HuH-7.5 (cell line): Measurements from ENCODE around the gene RBM39.
"Not testable (repeated sequence)": the region's sequence is repeated elsewhere in the genome, so short reads cannot be mapped to it uniquely, and the experiment has no call there.

ENCODE experiments used
- DNase-seq: peaks from one replicate; pipeline ENCODE4 v3.0.0; 2011; ENCODE audit warnings: low spot score

Gene RBM39

DNA sequence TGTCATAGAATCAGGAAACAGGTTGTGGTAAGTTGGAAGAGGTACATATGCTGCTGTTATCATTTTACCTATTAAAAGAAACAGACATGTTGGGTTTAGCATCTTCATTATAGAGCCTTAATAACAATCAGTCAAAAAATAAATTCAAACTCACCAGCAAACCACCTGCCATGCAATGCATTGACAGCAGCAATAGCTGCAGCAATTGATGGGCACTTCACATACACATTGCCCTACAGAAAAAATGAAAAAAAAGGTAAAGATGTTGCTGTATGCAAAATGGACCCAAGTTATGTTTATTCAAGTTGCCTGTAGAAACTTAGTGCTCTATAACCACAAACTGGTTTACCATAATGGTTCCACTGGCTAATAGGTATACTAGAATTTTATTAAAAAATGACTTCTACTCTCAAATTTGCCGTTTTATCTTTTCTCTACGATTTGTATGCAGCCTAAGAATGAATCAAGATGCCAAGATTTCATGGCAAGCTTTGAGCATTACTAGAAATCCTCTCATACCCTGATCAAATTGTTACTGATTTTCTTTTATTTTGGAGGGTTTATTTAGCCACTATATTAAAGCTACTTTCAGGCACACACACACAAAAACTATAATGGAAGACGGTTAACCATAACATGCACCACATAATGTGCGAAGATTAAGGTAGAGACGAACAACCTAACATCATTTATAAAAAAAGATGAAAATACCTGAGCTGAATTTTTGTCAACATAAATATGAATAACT is 37.4 kb downstream of the RBM39 start:
- DNase-seq, result no peak

DNA sequence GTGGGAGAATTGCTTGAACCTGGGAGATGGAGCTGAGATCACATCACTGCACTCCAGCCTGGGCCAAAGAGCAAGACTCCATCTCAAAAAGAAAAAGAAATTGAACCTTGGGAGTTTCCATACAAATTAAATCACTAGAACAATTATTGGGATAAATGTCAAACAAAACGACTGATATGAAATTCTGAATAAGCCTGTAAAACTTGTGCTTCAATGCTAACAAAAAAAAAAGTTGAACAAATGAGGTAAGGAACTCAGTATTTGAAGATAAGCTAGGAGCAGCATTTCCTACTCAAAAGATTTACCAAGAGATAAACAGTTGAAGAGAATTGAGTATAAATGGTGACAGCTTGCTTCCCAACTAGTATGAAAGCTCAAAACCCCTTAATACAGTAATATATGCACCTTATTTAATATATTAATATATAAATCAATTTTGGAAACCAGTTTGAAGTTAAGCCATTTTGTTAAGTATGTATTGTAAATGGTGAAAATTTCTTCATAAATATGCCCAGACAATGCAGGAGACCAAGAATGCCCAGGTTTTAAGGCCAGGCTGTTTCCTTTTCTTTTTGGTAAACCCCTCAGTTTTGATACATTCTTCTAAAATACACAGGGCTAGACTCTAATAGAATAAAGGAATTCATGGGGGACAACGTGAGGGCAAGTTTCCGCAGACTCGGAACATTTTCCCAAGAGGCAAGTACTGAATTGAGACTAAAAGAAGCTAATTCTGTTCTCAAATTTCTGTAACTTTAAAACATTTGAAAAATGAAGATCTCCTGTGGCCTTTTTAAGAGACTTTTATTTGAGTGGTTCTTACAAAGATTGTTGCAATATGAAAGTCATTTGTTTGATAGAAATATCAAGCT is 39.0 kb downstream of the RBM39 start:
- DNase-seq, result no peak

DNA sequence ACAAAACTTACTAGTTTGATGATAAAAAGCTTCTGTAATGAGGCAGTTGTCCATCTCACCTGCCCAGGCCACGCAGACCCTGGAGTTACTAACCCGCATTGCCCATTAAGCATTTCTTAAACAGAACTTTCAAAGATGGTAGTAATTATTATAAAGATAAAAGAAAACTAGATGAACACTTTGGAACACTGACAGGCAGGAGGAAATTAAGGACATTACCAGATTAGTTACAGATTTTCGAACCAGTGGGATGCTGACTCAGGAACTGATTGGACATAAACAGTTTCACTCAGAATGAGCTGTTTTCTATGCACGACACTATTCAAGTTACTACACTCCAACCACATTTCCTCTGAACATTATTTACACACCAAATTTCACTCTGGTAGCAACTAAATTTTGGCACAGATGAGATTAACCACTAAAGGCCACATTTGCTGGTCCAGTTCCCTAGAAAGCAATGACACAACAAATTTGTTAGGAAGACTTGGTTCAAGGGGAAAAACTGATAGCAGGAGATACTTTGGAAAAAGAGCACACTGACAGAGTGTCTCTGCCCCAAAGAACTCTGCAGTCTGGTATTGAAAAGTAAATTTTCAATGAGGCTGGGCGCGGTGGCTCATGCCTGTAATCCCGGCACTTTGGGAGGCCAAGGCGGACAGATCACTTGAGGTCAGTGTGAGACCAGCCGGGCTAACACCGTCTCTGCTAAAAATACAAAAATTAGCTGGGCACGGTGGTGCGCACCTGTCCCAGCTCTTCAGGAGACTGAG is 39.8 kb downstream of the RBM39 start:
- no peak for DNase-seq

DNA sequence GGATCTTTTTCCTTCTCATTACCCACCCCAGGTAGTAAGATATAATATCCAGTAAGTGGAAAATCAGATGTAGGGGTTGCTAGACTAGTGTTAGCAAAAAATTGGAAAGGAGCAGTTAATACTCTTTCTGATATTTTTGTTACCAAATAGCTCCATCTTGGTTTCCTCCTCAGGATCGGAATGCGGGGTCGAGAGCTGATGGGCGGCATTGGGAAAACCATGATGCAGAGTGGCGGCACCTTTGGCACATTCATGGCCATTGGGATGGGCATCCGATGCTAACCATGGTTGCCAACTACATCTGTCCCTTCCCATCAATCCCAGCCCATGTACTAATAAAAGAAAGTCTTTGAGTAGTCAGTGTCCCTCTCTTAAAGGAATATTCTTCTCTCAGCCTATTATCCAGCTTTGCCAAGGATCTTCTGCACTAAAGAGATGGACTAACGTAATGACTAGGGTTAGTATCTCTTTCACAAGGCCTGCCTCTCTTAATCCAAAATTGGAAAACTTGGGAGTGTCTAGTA is 41.4 kb downstream of the RBM39 start:
- DNase-seq, result no peak

DNA sequence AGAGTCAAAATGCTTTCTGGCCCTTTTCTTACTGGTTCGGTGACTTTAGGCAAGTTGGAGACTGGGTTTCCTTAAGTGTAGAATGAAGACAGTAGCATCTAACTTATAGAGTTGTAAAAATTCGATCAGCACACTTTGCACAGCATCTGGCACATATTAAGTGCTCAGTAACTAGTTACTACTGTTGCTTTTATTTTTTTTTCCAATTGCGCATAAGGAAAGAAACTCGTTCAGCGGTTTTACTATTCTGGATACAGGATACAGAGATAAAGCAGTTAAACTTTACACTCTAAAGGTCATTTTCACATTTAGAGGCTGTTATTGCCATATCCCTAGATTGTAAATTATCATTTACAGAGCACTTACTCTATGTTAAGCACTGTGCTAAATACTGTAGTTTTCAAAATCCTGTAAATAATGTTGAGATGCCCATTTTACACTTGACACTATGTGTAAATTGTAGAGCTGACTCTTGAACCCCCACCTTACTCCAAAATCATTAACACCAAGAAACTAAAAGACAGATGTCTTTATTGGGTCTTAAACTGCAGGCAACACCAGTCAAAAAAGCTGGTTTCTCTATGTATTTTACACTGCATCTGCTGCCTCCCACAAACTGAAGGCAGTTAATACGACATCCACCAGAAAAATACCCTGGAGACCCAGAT is 42.0 kb downstream of the RBM39 start:
- no peak for DNase-seq

DNA sequence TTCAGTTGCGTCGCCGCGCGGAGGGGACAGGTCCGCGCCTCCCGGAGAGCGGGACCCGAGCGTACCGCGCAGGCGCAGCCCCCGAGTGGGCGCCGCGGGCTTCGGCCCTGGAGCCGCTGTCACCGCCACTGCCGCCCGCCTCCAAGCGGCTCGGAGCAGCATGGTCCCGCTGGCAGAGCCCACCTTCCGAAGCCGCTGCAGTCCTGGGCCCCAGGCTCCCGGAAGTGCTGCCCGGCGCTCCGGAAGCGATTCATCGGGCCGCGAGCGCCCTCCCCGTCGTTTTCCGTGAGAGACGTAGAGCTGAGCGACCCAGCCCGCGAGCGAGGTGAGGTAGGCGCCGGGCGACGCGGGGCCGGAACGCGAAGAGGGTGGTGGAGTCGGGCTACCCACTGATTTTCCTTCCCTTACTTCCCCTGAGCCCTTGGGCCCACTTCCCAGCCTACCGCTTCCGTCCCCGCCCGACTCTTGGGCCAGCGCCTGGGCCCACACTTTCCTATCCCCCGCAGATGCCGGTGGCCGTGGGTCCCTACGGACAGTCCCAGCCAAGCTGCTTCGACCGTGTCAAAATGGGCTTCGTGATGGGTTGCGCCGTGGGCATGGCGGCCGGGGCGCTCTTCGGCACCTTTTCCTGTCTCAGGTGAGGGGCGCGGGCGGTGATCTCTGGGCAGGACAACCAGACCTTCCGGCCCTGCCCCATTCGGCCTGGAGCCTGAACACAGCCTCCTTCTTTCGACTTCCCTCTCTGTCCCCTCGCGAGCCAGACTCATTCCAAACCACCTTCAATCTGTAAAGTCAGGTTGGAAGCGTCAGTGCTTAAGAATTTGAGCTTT is 42.7 kb downstream of the RBM39 start, which contains the start of the genes NFS1 and ROMO1:
NFS1 (minus strand) TSS at position 226 of the 830 bp plus-strand sequence; CDS start at position 162, 64 bp downstream.
ROMO1 (plus strand) TSS at position 279 of the 830 bp plus-strand sequence; CDS start at position 507, 228 bp downstream.
- DNase-seq, result peak; percentile 91

DNA sequence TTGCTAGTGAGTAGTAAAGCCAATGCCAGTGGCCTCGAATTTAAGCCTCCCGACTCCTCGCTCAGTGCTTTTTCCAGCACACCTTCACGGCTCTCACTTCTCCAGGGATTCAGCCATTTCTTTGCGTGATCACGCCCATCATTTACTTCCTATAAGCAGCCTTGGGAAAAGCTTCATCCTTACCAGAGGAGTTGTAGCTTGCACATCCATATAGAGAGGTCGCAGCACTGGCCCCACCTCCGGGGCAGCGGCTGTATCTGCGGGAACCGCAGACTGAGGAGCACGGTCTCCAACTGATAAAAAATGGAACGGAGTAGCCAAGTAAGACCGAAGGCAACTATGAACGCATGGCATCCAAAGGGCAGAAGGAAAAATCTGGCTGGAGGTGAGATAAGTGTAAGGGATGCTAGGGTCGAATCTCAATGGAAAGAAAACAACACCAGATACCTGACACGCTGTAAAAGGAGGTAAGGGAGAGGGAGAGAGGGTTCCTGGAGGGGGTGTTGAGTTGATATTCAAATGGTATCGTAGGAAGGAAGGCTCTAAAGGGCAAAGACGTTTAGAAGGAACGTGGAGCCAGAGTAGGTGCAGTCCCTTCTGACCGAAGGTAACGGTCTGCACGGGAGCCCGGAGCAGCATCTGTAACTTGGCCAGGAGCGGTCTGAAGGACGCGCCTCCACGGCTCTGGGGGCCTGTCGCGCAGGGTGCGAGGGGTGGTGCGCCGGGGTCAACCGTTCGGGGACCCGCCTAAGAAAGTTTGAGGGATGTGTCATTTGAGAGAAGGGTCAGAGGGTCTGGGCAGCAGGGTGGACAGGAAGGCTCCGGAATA is 43.5 kb downstream of the RBM39 start:
- DNase-seq, result peak; percentile 58

DNA sequence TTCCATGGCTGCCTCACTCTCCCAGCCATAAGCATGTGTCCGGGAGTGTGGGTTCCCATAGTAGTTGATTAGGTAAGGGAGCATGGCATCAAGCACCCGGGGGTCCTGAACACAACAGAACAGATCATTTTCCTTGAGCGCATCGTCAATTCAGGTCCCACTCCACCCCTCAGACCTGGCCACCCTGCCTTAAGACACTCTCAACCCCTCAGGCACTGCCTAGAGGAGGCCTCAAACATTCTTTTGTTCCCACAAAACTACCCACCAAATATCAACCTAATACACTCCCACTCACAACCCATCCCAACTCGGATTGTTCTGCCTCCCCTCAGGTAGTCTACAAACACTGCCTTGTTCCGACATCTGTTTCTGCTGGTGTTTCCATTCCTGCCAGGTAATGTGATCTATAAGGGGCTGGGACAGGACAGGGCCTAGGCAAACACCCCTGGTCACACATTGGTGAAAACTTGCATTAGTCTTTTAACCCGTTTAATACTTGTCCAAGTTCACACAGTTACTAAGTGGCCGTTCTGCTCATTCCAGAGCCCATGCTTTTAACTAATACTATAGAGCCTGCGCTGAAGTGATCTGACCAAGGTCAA is 44.3 kb downstream of the RBM39 start:
- DNase-seq, result no peak

DNA sequence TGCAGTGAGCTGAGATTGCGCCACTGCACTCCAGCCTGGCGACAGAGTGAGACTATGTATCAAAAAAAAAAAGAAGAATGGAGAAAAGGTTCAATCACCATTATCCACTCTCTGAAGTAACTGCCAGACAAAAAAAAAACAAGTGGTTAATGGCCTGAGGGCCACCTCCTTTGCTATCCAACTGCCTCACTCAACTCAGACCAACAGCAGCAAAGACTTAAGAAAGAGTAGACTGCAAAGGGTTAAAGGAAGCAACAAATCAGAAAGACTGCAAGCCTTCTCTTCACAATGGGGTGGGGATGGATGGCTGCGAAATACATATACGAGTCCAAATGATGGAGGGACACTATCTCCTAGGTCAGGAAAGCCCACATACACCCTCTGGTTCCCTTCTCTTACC is 46.1 kb downstream of the RBM39 start:
- DNase-seq, result no peak

DNA sequence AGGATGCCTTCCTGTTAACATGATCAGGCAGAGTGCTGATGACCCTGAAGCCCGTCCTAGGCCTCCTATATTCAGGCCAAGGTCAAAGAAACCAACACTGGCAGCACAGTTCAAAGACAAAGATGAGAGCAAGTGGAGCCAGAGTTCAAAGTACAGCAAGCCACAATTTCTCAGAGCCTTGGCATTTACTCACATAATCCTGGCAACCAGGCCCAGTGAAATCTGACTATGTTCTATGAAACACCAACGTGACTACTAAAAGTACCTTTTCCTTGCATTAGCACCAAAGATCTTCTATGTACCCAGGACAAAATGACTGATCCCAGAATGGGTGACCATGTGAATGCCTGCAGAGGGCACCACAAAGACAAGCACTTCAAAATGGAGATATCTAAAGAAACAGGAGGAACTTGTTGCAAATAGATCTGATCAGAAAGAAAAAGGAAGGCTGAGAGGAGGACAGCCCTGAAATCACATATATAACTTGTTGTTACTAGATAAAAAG is 46.8 kb downstream of the RBM39 start:
- DNase-seq, result no peak

DNA sequence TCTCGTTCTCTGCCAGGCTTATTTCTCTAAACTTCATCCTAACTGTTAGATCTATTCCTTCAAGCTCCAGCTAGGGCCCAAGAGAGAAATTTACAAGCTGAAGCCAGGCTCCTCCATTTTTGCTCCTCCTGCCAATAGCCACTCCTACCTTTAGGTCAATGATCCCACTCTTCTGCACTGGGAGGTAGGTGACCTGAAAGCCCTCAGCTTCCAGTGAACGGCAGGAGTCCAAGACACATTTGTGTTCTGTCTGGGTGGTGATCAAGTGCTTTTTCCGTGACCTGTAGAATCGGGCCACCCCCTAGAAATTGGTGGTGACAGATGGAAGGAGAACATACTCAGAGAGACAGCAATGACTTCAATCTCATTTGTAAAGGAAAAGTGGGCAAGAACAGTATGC is 51.8 kb downstream of the RBM39 start:
- DNase-seq, result no peak

DNA sequence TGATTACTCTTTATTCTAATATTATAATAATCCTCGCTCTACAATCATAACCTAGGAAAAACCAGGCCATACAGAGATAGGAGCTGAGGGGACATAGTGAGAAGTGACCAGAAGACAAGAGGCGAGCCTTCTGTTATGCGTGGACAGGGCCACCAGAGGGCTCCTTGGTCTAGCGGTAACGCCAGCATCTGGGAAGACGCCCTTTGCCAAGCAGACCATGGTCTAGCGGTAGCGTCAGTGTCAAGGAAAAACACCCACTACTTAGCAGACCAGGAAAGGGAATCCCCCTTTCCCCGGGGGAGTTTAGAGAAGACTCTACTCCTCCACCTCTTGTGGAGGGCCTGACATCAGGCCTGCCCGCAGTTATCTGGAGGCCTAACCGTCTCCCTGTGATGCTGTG is 55.2 kb downstream of the RBM39 start:
- not testable (repeated sequence) for DNase-seq

DNA sequence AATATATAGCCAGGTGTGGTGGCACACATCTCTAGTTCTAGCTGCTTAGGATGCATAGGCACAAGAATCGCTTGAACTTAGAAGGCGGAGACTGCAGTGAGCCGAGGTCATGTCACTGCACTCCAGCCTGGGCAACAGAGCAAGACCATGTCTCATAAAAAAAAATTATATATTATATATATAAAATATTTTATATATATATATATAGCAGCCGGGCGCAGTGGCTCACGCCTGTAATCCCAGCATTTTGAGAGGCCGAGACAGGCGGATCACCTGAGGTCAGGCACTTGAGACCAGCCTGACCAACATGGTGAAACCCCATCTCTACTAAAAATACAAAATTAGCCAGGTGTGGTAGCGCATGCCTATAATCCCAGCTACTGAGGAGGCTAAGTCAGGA is 56.7 kb downstream of the RBM39 start:
- not testable (repeated sequence) for DNase-seq

DNA sequence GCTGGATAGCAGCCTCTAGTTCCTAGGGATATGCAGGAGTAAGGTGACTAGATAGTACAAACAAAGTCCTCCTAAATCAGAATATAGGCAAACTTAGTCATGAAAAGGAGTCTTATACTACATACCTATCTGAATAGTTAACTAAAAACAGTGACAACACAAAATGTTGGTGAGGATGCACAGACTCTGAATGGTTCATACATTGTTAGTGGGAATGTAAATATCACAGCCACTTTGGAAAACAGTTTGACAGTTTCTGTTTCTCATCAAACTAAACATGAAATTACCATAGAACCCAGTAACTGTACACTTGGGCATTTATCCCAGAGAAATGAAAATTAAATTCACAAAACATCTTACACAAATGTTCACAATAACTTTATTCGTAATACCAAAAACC is 60.1 kb downstream of the RBM39 start:
- no peak for DNase-seq

DNA sequence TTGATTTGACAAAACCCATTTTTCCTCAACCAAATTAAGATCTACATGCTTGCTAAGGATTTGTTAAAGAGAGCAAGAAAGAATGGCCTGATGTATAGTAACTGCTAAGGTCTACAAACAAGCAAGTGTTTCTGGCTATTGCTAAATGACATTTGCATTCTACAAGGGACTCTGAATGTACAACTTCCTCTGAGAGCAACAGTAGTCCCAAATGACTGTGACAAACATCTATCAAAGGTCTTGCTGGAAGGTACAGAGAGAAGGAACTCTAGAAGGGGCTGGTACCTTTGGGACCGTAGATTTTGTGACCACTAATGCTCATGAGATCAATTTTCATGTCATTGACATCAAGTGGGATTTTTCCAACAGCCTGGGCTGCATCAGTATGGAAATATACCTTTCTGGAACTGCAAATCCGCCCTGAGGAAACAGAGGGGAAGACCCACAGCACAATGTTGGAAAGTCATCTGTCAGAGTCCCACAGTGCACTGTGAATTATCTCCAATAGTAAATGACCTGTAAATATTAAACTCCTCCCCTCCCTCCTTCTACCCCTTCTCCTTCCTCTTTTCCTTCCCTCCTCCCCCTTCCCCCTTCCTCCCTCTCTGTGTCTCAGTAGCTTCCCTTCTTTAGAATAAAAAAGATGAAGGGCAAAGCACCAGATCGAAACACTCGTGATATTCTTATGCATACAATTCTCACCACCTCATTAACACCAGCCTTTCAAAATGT is 61.4 kb downstream of the RBM39 start:
- no peak for DNase-seq

DNA sequence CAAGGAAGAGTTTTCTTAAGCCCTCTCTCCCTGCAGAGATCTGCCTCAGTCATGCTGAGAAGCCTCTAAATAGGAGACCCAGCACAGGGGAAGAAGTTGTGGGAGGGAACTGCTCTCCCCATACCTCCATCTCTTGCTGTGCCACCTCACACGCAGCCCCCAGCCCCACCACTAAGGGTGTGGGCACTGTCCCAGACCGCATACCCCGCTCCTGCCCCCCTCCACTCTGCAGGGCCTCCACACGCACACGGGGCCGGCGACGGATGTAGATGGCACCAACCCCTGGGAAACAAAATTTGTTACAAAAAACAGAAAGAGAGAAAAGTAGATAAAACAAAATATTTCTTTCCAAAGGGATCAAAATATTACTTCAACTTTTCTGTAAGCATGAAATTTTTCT is 67.1 kb downstream of the RBM39 start:
- no peak for DNase-seq

DNA sequence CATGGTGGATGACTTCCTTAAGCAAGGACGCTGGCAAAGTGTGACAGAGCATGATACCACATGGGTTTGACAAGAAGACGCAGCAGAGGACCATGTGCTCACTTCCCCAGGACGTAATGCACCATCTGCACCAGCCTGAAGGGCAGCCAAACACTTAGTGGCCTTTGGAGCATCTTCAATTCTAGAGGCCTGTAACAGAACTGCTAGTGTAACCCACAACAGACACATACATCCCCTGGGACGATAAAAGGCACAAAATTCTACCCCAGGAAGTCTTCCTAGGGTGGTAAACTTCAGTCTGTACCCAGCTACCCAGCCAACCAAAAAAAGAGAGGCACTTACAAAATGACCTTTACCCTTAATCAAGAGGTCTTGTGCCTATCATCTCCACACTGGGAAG is 68.2 kb downstream of the RBM39 start:
- no peak for DNase-seq

DNA sequence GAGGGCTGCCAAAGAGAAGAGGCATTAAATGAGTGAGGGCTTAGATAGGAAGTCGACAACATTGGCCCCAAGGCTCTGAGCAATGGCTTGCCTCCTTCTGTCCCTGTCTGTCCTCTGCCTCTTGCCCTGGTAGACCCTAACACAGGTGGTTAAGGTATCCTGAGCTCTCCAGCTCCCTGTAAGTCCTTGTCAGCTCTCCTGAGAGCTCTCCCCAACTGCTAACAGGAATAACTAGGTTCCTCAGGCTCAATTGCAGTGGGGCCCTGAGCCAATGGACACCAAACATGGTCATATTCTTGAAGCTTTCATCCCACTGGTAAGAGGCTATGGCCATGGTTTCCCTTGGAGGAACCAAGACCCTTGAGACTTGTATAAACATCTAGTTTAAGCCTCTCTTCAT is 72.4 kb downstream of the RBM39 start:
- DNase-seq, result no peak
